ENCODE data around the gene KCNH1. TPM values are rescaled to one million over a fixed set of nuclear protein-coding genes. Genes with fewer than 3 reads are reported as not detected.

Gene KCNH1
- total and polyA plus RNA-seq, 4 donors, result not detected

DNA sequence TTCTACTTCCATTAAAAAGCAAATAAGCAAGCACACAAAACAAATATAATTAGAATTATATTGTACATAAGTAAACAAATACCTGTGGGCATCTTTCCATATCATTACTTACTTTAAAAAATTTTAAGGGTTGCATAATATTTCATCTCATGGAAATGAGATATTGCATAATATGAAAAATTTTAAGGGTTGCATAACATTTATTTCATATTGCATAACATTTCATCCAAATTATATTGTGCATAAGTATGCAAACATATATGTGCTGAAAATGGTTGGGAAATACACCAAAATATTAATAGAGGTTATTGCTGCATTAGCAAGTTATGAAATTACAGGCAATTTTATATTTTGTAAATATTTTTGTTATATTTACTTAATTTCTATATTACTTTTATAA, 213.7 kb downstream of the KCNH1 start:
- Histone ChIP-seq H3K36me3 (ENCODE audit: control insufficient read depth in 4 of 4, insufficient read depth in 3 of 4, low read depth in 1 of 4, low read length in 3 of 4) (no peaks in the 10 kb centered on the region), H3K9me3 (ENCODE audit: control insufficient read depth in 4 of 4, low read length in 3 of 4) (no peaks in the 10 kb centered on the region), H3K27ac (ENCODE audit: low read depth in 1 of 2, low read length in 2 of 2) (no peak overlapping the region), H3K27me3 (ENCODE audit: control insufficient read depth in 4 of 4, insufficient read depth in 4 of 4, low read length in 3 of 4) (no peaks in the 10 kb centered on the region), H3K9ac (ENCODE audit: low read depth in 1 of 2, low read length in 2 of 2) (no peak overlapping the region), H3K4me1 (ENCODE audit: control insufficient read depth in 4 of 4, insufficient read depth in 4 of 4, low read length in 3 of 4) (peaks cover 4 to 22% (median 10%) of the 10 kb centered on the region in 4 donors), H3K4me3 (ENCODE audit: low read depth in 1 of 3, low read length in 3 of 3) (no peak overlapping the region)
- no peak for DNase-seq (ENCODE audit: low spot score)
- no peak for TF ChIP-seq FOXA2 (IDR thresholded peaks at IDR 0.05)
- TF ChIP-seq ATF3 (IDR thresholded peaks at IDR 0.05), result no peak
- TF ChIP-seq, protein P1, sequence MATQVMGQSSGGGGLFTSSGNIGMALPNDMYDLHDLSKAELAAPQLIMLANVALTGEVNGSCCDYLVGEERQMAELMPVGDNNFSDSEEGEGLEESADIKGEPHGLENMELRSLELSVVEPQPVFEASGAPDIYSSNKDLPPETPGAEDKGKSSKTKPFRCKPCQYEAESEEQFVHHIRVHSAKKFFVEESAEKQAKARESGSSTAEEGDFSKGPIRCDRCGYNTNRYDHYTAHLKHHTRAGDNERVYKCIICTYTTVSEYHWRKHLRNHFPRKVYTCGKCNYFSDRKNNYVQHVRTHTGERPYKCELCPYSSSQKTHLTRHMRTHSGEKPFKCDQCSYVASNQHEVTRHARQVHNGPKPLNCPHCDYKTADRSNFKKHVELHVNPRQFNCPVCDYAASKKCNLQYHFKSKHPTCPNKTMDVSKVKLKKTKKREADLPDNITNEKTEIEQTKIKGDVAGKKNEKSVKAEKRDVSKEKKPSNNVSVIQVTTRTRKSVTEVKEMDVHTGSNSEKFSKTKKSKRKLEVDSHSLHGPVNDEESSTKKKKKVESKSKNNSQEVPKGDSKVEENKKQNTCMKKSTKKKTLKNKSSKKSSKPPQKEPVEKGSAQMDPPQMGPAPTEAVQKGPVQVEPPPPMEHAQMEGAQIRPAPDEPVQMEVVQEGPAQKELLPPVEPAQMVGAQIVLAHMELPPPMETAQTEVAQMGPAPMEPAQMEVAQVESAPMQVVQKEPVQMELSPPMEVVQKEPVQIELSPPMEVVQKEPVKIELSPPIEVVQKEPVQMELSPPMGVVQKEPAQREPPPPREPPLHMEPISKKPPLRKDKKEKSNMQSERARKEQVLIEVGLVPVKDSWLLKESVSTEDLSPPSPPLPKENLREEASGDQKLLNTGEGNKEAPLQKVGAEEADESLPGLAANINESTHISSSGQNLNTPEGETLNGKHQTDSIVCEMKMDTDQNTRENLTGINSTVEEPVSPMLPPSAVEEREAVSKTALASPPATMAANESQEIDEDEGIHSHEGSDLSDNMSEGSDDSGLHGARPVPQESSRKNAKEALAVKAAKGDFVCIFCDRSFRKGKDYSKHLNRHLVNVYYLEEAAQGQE (IDR thresholded peaks at IDR 0.05), result no peak
- TF ChIP-seq GABPA (IDR thresholded peaks at IDR 0.05 in 1 of 2, conservative IDR thresholded peaks at IDR 0.05 in 1 of 2), result no peak
- no peak for TF ChIP-seq JUND (IDR thresholded peaks at IDR 0.05)
- no peak for TF ChIP-seq TAF1 (conservative IDR thresholded peaks at IDR 0.05)
- TF ChIP-seq YY1 (IDR thresholded peaks at IDR 0.05), result no peak
- TF ChIP-seq SP1 (IDR thresholded peaks at IDR 0.05), result no peak
- no peak for TF ChIP-seq MAX (IDR thresholded peaks at IDR 0.05)
- no peak for TF ChIP-seq RXRA (IDR thresholded peaks at IDR 0.05)
- no peak for TF ChIP-seq HNF4G (IDR thresholded peaks at IDR 0.05)
- TF ChIP-seq, protein P2, sequence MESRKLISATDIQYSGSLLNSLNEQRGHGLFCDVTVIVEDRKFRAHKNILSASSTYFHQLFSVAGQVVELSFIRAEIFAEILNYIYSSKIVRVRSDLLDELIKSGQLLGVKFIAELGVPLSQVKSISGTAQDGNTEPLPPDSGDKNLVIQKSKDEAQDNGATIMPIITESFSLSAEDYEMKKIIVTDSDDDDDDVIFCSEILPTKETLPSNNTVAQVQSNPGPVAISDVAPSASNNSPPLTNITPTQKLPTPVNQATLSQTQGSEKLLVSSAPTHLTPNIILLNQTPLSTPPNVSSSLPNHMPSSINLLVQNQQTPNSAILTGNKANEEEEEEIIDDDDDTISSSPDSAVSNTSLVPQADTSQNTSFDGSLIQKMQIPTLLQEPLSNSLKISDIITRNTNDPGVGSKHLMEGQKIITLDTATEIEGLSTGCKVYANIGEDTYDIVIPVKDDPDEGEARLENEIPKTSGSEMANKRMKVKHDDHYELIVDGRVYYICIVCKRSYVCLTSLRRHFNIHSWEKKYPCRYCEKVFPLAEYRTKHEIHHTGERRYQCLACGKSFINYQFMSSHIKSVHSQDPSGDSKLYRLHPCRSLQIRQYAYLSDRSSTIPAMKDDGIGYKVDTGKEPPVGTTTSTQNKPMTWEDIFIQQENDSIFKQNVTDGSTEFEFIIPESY (IDR thresholded peaks at IDR 0.05), result no peak
- no peak for TF ChIP-seq EGR1 (IDR thresholded peaks at IDR 0.05; ENCODE audit: low read depth in 2 of 2)
- TF ChIP-seq NR2F2 (IDR thresholded peaks at IDR 0.05), result no peak

DNA sequence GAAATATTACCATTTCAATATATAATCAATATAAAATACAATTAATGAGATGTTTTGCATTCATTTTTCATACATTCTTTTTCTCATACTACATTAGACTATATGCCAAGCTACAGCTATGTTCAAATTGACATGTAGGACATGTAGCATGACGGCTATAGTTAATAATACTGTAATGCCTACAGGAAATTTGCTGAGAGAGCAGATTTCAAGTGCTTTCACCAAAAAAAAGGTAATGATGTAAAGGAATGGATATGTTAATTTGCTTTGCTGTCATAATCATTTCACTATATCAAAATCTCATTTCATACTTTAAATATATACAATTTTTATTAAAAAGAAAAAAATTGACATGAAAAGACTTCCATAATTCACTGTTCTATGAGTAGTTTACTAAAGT, 215.1 kb downstream of the KCNH1 start:
- DNase-seq (ENCODE audit: low spot score), result no peak
- Histone ChIP-seq H3K9me3 (ENCODE audit: control insufficient read depth in 4 of 4, low read length in 3 of 4) (no peaks in the 10 kb centered on the region), H3K27me3 (ENCODE audit: control insufficient read depth in 4 of 4, insufficient read depth in 4 of 4, low read length in 3 of 4) (no peaks in the 10 kb centered on the region), H3K4me1 (ENCODE audit: control insufficient read depth in 4 of 4, insufficient read depth in 4 of 4, low read length in 3 of 4) (peaks cover 4 to 22% (median 10%) of the 10 kb centered on the region in 4 donors), H3K9ac (ENCODE audit: low read depth in 1 of 2, low read length in 2 of 2) (no peak overlapping the region), H3K27ac (ENCODE audit: low read depth in 1 of 2, low read length in 2 of 2) (no peak overlapping the region), H3K36me3 (ENCODE audit: control insufficient read depth in 4 of 4, insufficient read depth in 3 of 4, low read depth in 1 of 4, low read length in 3 of 4) (no peaks in the 10 kb centered on the region), H3K4me3 (ENCODE audit: low read depth in 1 of 3, low read length in 3 of 3) (no peak overlapping the region)
- WGBS, result 93% methylated on average over 1 of the region's 1 CpG
- TF ChIP-seq SP1 (IDR thresholded peaks at IDR 0.05) (no peak), ATF3 (IDR thresholded peaks at IDR 0.05) (no peak), FOXA1 (IDR thresholded peaks at IDR 0.05) (no peak), GABPA (IDR thresholded peaks at IDR 0.05 in 1 of 2, conservative IDR thresholded peaks at IDR 0.05 in 1 of 2) (no peak), NR2F2 (IDR thresholded peaks at IDR 0.05) (no peak), RAD21 (IDR thresholded peaks at IDR 0.05) (no peak), HNF4G (IDR thresholded peaks at IDR 0.05) (no peak)
